A549 treated with Hydrocortisone at 1 μM for 4 hours (cell line): Measurements from ENCODE around the gene PVALEF. TPM values are rescaled to one million over a fixed set of nuclear protein-coding genes. Genes with fewer than 3 reads are reported as not detected.

ENCODE experiments used
- total RNA-seq: library from RNA; stranded (reverse); fragments of 200-300 nt; extraction: Qiagen RNA extraction; gene quantifications from 5 replicates; pipeline ENCODE4 v1.2.3, GENCODE V29; 2022

The PVALEF gene
- not detected in 5 replicates for total RNA-seq

DNA sequence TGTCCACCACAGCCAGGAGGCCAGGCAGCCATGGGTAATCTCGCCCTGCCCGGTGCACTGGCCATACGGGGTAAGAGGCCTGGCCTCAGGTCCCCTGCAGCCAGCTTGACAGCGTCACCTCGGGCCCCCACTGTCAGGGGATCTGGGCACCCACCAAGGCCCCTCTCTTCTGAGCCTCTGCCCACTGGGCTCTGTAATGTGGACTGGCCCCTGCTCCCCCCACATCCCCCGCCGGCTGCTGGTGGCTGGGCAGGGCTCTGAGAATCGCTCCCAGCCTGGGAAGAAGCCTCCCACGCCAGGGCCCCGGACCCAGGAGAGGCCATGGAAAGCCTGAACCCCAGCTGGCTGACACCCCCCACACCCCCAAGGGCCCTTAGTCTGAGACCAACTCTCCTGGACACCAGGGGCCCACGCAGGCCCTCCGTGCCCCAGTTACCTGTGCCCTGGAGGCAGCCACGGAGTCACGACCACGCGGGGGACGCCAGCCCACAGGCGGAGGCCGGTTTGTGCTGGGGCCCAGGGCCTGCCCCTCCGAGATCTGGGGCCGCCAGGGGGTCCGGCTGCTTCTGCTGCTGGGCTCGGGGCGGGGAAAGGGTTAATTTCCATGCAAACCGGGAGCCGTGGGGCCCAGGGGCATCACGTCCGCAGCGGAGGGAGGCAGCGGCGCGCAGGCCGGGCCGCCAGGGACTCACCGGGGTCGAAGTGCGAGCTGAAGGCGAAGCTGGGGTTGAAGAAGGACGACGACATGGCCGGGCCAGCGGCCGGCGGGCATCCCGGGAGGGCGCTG lies at the start of gene PVALEF:
TSS of gene PVALEF (plus strand) at position 262 of the 787 bp plus-strand sequence. CDS start 15,720 bp downstream, outside the sequence.

DNA sequence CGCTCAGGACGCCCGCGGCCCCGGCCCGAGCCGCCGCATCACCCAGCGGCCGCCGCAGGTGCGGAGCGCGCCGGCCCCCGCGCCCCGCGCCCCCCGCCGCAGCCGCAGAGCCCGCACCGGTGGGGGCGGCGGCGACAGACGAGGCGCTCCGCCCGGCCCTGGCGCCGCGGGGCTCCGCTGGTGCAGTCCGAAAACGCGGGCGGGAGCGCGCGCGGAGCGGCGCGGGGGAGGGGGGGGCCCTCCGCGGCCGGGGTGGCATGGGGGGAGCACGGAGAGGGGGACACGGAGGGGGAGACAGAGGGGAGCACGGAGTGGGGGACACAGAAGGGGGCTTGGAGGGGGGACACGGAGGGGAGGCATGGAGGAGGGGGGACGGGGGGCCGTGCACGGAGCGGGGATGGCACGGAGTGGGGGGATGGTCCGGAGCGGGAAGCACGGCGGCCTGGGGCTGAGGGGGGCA lies 756 bp downstream of the PVALEF start, which contains the start of gene AATK:
TSS of gene AATK (minus strand) at position 189 of the 460 bp plus-strand sequence. CDS start 229 bp downstream, outside the sequence.

DNA sequence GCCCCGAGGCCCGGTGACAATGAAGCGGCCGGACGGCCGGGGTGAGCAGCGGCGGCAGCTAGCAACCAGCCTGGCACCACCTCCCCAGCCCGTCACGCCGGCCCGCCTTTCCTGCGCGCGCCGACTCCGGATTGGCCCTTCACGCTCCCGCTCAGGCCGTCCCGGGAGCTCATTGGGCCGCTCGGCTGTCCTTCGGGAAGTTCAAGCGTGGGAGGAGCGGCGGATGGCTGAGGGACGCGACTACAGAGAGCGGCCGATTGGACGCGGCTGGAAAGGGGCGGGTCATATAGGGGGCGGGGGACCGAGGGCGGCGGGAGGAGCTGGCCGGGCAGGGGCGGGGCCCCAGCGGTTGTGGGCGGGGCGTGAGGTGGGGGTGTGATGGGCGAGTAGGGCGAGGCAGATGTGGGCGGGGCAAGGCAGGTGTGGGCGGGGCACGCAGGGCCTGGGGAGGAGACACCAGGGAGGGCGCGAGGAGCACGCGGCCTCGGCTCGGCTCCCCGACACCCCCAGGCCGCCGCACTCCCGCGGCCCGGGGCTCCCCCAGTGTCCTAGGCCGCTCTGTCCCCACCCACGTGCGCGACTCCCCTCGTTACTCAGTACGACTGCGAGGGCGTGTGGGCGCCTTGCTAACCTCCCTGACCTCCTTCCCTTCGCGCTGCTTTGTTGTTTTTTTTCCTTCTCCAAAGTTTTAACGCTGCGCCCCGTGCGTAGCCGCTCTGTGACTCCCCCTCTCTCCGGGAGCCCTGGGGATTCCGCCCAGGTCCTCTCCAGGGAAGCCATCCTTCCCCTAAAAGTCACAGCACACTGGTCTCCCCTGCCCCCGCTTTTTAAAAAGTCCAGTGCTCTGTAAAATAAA lies 57.8 kb downstream of the PVALEF start, which contains the start of gene CEP131:
TSS of gene CEP131 (minus strand) at position 60 of the 856 bp plus-strand sequence. CDS start 2,909 bp downstream, outside the sequence.

Other genes with a start within 250 kb of the PVALEF start
- gene CHMP6, start 173.7 kb upstream of the PVALEF start, total RNA-seq, result 31.2 to 37.9 TPM (median 34.1 TPM) in 5 replicates
- gene BAIAP2, start 130.4 kb upstream of the PVALEF start, total RNA-seq, result 116 to 132 TPM (median 129 TPM) in 5 replicates
- 0.29 to 0.64 TPM (median 0.50 TPM) in 5 replicates for gene AATK, start 714 bp downstream of the PVALEF start, total RNA-seq
- gene CEP131, start 57.5 kb downstream of the PVALEF start, total RNA-seq, result 6.4 to 8.5 TPM (median 7.8 TPM) in 5 replicates
- gene TEPSIN, start 73.5 kb downstream of the PVALEF start, total RNA-seq, result 20.2 to 27.4 TPM (median 26.5 TPM) in 5 replicates
- 82.5 to 221 TPM (median 212 TPM) in 5 replicates for gene NDUFAF8, start 73.8 kb downstream of the PVALEF start, total RNA-seq
- 59.4 to 74.1 TPM (median 69.2 TPM) in 5 replicates for gene SLC38A10, start 129.8 kb downstream of the PVALEF start, total RNA-seq
- gene BAHCC1, start 229.9 kb downstream of the PVALEF start, total RNA-seq, result 6.5 to 8.7 TPM (median 8.6 TPM) in 5 replicates